GM19395 (cell line): ENCODE measurements around the gene STAMBP.
"Not testable (repeated sequence)": the region's sequence is repeated elsewhere in the genome, so short reads cannot be mapped to it uniquely, and the experiment has no call there.

Source experiments
- ATAC-seq: cut with Tn5 transposase; IDR thresholded peaks from one replicate; pipeline ENCODE4 v1.9.1; 2021; ENCODE audit warnings: mild to moderate bottlenecking, moderate library complexity; ENCODE audit not compliant: unreplicated experiment

Gene STAMBP

DNA sequence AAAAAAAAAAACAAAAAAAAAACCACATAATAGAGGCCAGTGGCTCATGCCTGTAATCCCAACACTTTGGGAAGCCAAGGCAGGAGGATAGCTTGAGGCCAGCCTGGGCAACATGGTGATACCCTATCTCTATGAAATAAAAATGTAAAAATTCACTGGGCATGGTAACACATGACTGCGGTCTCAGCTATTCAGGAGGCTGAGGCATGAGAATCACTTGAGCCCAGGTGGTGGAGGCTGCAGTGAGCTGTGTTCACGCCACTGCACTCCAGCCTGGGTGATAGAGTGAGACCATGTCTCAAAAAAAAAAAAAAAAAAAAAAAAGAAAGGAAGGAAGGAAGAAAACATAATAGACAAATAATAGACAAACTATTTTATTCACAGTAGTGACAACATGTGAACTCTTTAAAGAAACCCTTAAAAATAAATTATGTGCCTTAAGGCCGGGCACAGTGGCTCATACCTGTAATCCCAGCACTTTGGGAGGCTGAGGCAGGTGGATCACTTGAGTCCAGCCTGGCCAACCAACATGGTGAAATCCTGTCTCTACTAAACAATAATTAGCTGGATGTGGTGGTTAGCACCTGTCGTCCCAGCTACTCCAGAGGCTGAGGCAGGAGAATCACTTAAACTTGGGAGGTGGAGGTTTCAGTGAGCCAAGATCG lies 75.3 kb downstream of the STAMBP start:
- not testable (repeated sequence) for ATAC-seq

DNA sequence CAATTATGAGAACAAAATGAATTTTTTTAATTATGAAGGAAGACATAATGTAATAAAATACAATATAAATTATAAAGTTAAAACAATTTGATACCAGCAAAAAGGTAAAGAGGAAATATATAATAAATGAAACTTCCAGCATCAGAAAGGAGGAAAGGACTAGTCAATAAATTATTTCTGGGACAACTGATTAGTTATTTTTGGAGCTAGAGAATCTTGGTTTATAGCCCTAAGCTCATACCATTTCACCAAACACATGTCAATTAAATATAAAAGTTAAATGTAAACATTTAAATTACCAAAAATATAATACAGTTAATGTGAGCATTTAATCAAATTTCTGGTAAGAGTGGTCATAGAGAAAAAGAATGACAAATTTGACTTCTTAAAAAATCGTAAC lies 76.2 kb downstream of the STAMBP start:
- no peak for ATAC-seq

DNA sequence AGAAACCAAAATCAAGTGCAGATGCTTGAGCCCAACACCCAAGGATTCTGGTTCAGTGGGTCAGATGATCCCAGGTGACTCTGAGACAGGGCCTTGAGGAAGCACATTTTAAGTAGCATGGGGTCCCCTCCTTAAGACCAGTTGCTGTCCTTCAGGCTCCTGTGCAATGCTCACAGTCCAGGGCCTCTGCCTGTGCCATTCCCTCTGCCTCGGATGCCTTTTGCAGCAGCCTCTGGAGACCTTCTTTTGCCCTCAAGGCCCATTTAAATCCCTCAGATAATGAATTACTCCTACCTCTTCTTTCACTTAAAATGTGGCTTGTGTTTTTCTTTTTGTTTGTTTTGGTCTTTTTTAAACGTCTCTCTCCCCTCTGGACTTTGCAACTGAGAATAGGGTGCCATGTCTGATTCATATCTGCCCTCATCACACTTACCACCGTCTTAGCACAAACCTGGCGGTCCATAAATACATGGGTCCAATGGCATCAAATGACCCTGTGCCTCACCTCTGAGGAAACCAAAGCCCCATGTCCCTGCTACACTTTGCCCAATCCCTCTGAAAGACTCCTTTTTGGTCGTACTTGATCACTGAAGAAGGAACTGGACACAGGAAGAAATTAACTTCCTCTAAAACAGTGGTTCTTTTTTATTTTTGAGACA lies 78.2 kb downstream of the STAMBP start:
- no peak for ATAC-seq

DNA sequence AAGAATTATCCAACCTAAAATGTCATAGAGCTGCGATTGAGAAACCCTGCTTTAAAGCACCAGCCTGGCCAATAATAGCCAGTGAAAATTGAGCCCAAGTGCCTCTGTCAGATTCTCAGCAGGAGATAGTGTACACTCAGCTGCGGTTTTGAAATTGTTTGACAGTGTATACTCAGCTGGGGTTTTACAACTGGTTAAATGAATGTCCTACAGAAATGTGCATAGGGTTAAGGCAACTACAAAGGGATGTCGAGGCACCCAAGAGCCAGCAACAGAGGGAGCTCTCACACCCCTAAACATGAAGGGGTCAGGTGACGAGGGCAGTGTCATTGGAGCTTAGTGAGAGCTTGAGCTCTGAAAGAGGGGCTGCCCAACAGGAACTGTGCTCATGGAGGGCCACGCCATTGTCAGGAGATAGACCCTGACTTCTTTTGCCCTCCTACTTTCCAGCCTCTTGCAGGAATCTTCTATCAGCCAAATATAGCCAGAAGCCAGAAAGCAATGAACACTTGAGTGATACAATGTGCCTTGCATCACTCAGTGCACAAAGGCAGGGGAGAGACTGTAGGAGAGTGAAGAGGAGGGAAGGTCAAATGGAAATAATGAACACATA lies 79.2 kb downstream of the STAMBP start:
- no peak for ATAC-seq

DNA sequence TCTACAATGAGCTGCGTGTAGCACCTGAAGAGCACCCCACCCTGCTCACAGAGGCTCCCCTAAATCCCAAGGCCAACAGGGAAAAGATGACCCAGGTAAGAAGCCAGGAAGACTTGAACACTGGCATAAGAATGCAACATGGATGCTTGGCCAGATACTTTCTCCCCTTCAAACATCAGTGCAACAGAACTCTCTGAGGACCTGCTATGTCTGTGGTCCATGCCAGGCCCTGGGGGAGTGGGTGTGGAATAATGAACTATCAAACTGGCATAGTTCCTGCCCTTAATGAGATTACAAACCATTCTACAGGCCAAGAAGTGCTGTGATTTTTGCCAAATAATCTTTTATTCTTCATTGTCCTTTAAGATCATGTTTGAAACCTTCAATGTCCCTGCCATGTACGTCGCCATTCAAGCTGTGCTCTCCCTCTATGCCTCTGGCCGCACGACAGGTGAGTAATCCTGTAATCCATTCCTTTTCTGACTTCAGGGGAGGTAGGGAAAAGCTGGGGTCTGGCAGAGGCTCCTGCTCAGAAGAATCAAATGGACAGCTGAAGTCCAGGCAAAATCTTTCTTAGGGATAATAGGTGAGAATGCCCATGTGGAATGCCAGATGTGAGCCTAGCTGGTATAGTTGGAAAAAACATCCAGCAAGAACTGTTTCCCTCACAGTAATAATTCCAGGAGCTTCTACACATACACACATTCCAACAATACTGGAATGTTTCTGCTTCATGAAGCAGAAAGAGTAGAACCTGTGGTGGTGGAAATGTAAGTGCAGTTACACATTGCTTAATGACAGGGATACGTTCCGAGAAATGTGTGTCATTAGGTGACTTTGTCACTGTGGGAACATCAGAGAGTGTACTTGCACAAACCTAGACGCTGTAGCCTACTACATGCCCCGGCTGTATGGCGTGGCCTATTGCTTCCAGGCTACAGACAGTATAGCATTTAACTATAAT lies 80.2 kb downstream of the STAMBP start:
- no peak for ATAC-seq

DNA sequence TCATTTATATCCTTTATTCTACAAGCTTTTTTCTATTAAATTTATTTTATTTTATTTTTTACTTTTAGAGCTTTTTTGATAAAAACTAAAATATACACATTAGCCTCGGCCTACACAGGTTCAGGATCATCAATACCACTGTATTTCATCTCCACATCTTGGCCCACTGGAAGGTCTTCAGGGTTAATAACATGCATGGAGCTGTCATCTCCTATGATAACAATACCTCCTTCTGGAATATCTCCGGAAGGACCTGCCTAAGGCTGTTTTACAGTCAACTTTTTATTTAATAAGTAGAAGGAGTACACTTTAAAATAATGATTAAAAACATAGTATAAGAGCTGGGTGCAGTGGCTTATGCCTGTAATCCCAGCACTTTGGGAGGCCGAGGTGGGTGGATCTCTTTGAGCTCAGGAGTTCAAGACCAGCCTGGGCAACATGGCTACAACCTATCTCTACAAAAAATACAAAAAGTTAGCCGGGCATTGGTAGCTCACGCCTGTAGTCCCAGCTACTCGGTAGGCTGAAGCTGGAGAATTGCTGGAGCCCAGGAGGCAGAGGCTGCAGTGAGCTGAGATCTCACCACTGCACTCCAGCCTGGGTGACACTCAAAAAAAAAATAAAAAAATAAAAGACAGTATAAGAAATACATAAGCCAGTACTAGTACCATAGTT lies 82.2 kb downstream of the STAMBP start:
- ATAC-seq = no peak

DNA sequence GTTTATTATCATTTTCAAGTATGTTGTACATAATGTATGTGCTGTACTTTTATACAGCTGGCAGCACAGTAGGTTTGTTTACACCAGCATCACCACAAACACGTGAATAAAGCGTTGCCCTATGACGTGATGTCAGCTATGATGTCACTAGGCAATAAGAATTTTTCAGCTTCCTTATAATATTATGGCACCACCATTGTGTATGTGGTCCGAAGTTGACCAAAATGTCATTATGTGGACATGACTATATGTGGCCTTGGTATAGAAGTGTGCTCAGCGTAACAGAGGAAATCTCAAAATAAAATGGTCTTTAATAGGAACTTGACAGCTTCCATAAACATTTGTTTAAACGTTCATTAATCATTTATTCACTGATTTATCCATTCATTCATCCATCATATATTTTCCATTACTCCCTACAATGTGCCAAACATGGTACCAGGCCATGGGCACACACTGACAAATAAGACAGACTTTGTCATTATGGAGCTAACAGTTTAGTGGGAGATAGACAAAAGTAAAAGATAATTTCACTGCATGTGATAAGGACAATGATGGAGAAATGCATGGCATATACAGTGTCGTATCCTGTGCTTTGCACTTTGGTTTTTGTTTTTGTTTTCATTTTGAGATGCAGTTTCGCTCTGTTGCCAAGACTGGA lies 82.9 kb downstream of the STAMBP start:
- no peak for ATAC-seq

DNA sequence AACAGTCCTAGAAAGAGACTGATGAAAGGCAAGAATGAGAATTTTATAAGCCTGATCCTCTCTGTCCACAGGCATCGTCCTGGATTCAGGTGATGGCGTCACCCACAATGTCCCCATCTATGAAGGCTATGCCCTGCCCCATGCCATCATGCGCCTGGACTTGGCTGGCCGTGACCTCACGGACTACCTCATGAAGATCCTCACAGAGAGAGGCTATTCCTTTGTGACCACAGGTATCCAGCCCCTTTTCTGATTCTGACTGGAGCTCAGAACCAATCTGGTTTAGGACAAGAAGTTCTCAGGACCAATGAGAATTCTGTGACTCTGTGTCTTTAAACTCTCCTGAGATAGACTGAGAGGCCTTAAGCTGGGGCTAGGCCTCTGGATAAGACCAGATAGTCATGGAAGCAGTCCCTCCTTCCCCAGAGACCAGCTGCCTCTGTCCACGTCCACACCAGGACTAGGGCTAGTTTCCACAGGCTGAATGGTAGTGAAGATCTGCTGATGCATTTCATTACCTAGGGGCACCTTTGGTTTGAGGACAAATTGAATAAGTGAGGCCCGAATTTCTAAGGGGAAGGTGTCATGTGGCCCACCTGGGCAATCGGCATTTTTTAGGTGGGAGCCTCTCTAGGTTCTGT lies 84.8 kb downstream of the STAMBP start:
- ATAC-seq = no peak

DNA sequence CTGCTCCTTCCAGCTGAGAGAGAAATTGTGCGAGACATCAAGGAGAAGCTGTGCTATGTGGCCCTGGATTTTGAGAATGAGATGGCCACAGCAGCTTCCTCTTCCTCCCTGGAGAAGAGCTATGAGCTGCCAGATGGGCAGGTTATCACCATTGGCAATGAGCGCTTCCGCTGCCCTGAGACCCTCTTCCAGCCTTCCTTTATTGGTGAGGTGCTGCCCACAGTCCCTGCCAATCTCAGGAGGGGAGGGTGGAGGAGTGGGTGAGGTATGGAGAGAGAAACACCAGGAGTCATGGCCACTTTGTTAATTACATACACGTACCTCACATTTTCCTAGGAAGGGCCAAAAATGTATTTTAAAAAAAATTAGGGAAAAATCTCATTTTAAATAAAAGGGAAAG lies 85.9 kb downstream of the STAMBP start:
- no peak for ATAC-seq

DNA sequence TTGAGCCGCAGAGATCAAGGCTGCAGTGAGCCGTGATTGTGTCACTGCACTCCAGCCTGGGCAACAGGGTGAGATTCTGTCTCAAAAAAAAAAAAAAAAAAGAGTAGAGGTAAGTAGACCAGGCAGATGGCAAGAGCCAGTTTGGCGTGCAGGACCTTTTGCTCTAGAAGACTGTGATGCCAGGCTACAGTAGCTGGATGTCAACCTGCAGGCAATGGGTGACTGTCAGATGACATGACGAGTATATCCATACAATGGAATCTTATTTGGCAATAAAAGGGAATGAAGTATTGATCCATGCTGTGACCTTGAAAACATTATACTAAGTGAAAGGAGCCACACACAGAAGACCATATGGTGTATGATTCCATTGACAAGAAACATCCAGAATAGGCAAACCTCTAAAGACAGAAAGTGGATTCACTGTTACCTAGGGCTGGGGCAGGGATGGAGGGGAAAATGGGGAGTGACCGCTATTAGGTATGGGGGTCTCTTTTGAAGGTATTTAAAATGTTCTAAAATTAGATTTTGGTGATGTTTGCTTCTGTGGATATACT lies 86.8 kb downstream of the STAMBP start:
- no peak for ATAC-seq

DNA sequence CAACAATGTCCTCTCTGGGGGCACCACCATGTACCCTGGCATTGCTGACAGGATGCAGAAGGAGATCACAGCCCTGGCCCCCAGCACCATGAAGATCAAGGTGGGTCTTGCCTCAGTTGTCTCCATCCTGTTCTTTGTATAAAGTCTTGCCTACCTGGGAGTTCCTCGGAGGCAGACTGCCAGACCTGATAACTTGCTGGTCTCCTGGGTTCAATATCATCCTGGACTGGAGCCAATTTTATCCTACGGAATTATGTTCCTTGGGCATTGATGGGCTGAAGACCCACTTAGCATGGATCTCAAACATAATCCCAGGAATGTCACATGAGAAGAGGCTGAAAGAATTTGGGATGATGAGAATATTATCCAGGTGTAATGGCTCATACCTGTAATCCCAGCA lies 87.9 kb downstream of the STAMBP start:
- no peak for ATAC-seq

DNA sequence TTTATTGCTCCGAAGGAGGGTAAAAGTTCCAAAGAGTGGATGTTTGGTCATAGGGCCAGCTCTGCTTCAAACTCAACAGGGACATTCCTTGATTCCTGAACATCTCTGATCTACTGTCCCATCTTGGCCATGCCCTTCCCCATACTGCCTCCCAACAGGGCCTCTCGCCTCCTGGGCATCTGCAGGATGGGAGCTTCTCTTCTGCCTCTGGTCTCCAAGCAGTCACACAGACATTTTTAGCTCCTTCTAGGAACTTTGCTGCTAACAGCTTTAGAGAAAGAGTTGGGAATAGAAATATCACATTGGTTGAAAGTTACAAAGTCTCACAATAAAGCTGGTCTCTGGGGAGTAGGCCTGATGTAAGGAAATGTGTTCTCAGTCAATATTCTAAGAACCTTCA lies 88.5 kb downstream of the STAMBP start:
- no peak for ATAC-seq

DNA sequence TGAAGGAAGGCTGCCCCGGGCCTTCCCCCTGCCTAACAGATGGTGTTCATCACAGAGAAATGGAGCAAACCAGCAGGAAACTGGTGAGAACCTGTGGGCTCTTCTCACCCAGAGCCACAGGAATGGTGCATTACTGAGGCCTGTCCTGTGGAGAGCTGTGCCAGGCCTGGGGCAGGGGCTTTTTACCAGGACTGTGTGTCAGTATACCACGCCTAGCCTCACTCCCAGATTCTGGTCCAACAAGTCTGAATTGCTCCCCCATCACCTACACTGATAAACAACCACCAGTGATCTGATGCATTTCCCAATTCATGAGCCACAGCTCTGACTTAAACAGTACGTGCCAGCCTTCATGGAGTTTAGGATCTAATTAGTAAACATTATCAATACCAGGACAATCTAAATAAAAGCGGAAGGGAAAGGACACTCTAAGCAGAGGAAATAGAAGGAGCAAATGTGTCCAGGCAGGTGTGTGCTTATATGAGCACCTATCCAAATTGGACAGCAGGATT lies 89.0 kb downstream of the STAMBP start:
- ATAC-seq = no peak

DNA sequence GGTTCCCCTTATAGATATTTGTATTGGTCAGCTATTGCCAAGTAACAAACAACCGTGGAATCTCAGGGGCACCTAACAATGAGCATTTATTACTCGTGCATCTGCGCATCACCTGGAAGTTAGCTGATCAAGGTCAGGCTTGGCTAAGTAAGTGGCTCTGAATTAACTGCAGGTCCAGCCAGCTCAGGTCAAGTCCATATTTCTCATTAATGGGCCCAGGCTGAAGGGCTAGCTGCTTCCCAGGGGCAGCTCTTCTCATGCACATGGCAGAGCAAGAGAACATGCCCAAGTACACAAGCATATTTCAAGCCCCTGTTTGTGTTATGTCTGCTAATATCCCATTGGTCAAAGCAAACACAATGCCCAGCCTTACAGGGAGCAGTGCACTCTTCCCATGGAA lies 90.1 kb downstream of the STAMBP start:
- ATAC-seq = no peak

DNA sequence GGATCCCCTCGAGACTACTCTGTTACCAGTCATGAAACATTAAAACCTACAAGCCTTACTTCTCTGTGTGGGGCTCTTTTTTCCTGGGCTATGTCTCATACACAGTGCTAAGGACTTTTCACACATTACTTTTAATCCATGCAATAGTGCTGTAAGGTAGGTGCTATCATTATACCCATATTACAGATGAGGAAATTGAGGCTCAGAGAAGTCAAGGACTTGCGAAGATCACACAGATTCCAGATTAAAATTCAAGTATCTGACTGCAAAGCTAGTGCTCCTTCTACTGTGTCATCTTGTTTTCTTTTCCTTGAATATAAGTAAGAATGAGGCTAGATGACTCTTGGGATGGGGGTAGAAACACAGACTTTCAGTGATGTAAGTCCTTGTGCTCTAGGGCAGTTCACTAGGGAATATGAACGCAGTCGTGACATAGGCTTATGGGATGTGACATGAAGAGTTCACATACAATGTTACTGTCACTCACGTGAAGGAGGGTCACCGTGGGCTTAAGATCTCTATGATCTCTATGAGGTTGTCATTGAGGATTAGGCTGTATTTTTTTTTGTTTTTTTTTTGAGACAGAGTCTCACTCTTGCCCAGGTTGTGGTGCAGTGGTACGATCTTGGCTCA lies 91.0 kb downstream of the STAMBP start:
- no peak for ATAC-seq

DNA sequence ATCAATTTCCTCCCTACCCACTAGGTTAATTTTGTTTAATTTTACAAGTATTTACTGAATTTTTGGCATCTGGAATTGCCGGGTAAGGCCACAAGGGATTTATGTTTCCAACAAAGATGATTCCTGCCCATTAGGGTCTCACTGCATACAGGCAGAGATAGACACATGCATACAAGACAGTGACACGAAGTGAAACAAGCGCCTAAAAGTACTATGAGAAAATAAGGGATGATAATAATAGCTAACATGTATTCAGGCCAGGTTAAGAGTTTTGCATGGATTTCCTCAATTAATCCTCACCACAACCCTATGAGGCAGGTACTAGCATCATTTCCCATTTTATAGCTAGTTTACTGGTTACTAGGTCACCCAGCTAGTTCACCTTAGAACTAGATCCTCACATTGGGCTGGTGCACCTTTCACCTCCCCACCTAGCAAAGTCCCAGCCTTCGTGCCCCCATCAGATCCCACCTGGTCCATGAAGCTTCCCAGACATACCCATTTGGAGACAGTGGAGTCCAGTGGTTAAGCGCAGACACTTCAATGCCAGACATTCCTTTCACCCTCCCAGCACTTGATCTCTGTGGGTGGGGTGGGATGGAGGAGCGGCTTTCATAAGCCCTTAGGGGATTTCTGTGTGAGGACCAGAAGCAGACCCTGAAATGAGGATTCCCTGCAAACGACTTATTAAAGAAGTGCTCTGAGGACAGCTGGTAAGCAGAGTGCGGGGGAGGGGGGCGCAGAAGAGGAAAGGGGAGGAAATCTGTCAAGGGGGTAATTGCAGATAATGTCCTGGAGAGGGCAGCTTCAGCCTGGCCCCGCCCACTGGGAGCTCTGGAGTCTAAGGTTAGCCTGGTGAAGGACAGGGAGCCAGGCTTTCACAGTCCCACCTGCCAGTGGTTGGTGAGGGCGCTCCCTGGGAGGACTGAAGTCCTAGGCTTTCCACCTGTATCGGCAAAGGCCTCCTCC lies 92.1 kb downstream of the STAMBP start:
- no peak for ATAC-seq

DNA sequence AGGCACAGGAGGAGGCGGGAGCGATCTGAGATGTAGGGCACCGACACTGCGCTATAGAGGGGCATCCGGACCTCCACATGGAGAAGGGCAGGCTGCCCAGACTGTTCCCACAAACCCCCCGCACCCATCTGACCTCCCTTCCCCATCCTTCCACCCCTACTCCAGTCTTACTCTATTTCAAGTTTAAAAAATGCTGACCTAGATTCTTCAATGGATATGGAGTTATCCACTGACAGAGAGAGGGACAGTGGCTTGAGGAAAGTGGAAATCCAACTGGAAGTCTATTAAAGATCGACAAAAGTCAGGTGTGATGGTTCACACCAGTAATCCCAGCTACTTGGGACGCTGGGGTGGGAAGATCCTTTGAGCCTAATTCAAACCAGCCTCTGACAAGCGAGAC lies 92.8 kb downstream of the STAMBP start:
- no peak for ATAC-seq

DNA sequence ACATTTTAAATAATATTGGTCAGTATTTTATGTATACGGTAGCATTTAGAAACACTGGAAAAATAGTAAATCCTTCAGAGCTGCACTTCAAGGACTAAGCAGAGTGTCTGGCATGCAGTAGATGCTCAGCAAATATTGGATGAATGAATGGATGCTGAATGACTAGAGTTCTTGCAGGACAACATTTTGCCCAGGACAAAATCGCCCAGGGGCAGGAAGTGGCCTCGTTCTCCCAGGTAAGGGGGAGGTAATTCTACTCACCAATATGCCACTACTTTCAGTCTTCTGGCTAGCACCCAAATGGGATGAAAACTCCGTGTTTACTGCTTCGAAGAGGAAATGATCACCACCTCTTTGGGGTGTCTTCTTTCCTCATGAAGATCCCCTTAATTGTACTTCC lies 93.9 kb downstream of the STAMBP start:
- ATAC-seq = no peak
